ENCODE results near the gene ACR. TPM values are rescaled to one million over a fixed set of nuclear protein-coding genes. Genes with fewer than 3 reads are reported as not detected.
A peak's percentile ranks its signal among the peaks of the same experiment; 100 is the strongest.

The ACR gene
- total and polyA plus RNA-seq, 3 donors from 2014 or later = 49.5 to 181 (median 88.7) TPM

DNA sequence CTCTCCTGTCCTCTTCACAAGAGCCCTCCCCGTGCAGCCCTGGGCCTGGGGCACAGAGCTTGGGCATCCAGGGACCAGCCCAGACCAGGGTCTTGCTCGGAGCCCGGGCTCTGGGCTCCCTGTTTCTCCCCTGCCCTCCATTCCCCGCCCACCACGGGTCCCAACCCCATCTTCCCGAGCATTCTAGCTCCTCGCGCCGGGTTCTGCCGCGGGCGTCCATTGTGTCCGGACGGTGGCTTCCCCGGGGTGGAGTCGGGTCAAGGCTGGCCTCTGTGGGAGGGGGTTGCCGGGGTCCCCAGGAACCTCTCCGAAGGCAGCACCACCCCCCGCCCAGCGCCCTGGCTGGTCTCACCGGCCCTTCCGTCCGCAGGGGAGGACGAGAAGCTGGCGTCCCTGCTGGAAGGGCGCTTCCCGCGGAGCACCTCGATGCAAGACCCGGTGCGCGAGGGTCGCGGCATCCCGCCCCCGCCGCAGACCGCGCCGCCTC lies 18.1 kb upstream of the ACR start:
- TF ChIP-seq POLR2A (IDR thresholded peaks at IDR 0.05) = no peak
- TF ChIP-seq, protein P1, sequence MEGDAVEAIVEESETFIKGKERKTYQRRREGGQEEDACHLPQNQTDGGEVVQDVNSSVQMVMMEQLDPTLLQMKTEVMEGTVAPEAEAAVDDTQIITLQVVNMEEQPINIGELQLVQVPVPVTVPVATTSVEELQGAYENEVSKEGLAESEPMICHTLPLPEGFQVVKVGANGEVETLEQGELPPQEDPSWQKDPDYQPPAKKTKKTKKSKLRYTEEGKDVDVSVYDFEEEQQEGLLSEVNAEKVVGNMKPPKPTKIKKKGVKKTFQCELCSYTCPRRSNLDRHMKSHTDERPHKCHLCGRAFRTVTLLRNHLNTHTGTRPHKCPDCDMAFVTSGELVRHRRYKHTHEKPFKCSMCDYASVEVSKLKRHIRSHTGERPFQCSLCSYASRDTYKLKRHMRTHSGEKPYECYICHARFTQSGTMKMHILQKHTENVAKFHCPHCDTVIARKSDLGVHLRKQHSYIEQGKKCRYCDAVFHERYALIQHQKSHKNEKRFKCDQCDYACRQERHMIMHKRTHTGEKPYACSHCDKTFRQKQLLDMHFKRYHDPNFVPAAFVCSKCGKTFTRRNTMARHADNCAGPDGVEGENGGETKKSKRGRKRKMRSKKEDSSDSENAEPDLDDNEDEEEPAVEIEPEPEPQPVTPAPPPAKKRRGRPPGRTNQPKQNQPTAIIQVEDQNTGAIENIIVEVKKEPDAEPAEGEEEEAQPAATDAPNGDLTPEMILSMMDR (IDR thresholded peaks at IDR 0.05) = no peak
- no peaks in the 10 kb centered on the region for H3K36me3 ChIP-seq (ENCODE audit: low read depth, missing control alignments)
- H3K9me3 ChIP-seq = no peaks in the 10 kb centered on the region

DNA sequence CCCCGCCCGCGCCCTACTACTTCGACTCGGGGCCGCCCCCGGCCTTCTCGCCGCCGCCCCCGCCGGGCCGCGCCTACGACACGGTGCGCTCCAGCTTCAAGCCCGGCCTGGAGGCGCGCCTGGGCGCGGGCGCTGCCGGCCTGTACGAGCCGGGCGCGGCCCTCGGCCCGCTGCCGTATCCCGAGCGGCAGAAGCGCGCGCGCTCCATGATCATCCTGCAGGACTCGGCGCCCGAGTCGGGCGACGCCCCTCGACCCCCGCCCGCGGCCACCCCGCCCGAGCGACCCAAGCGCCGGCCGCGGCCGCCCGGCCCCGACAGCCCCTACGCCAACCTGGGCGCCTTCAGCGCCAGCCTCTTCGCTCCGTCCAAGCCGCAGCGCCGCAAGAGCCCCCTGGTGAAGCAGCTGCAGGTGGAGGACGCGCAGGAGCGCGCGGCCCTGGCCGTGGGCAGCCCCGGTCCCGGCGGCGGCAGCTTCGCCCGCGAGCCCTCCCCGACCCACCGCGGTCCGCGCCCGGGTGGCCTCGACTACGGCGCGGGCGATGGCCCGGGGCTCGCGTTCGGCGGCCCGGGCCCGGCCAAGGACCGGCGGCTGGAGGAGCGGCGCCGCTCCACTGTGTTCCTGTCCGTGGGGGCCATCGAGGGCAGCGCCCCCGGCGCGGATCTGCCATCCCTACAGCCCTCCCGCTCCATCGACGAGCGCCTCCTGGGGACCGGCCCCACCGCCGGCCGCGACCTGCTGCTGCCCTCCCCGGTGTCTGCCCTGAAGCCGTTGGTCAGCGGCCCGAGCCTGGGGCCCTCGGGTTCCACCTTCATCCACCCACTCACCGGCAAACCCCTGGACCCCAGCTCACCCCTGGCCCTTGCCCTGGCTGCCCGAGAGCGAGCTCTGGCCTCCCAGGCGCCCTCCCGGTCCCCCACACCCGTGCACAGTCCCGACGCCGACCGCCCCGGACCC lies 17.4 kb upstream of the ACR start:
- peak overlapping the region in 1 of 2 donors; percentile 31 for H3K4me3 ChIP-seq
- no peak for TF ChIP-seq POLR2A (IDR thresholded peaks at IDR 0.05)
- TF ChIP-seq, protein P1 (IDR thresholded peaks at IDR 0.05) = no peak
- H3K4me1 ChIP-seq = no peaks in the 10 kb centered on the region
- no peaks in the 10 kb centered on the region for H3K27me3 ChIP-seq
- no peaks in the 10 kb centered on the region for H3K36me3 ChIP-seq (ENCODE audit: low read depth, missing control alignments)
- H3K27ac ChIP-seq = no peak overlapping the region
- intact Hi-C loops (cut with DNase I; ENCODE audit: low total_unique reads) = no loop called here
- no peaks in the 10 kb centered on the region for H3K9me3 ChIP-seq
- DNase-seq = no peak
- WGBS, 2 donors = 32 to 46% methylated on average over 16 to 124 of the region's 132 CpGs

More for the DNA sequence above, 18.1 kb upstream of the ACR start:
- H3K4me1 ChIP-seq = no peaks in the 10 kb centered on the region
- 26 to 31% methylated on average over 20 to 40 of the region's 40 CpGs for WGBS, 2 donors
- no peak overlapping the region for H3K27ac ChIP-seq
- peak overlapping the region in 1 of 2 donors; percentile 31 for H3K4me3 ChIP-seq
- H3K27me3 ChIP-seq = no peaks in the 10 kb centered on the region
- intact Hi-C loops (cut with DNase I; ENCODE audit: low total_unique reads) = no loop called here
- no peak for DNase-seq

DNA sequence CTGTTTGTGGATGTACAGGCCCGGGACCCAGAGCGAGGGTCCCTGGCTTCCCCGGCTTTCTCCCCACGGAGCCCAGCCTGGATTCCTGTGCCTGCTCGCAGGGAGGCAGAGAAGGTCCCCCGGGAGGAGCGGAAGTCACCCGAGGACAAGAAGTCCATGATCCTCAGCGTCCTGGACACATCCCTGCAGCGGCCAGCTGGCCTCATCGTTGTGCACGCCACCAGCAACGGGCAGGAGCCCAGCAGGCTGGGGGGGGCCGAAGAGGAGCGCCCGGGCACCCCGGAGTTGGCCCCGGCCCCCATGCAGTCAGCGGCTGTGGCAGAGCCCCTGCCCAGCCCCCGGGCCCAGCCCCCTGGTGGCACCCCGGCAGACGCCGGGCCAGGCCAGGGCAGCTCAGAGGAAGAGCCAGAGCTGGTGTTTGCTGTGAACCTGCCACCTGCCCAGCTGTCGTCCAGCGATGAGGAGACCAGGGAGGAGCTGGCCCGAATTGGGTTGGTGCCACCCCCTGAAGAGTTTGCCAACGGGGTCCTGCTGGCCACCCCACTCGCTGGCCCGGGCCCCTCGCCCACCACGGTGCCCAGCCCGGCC lies 16.7 kb upstream of the ACR start:
- Histone ChIP-seq H3K27ac (no peak overlapping the region), H3K4me1 (no peaks in the 10 kb centered on the region), H3K9me3 (no peaks in the 10 kb centered on the region), H3K36me3 (ENCODE audit: low read depth, missing control alignments) (no peaks in the 10 kb centered on the region), H3K27me3 (no peaks in the 10 kb centered on the region), H3K4me3 (no peak overlapping the region)
- 76 to 85% methylated on average over 7 to 24 of the region's 32 CpGs for WGBS, 2 donors
- intact Hi-C loops (cut with DNase I; ENCODE audit: low total_unique reads) = no loop called here
- TF ChIP-seq, protein P1 (IDR thresholded peaks at IDR 0.05) = no peak
- no peak for TF ChIP-seq POLR2A (IDR thresholded peaks at IDR 0.05)
- DNase-seq = no peak

DNA sequence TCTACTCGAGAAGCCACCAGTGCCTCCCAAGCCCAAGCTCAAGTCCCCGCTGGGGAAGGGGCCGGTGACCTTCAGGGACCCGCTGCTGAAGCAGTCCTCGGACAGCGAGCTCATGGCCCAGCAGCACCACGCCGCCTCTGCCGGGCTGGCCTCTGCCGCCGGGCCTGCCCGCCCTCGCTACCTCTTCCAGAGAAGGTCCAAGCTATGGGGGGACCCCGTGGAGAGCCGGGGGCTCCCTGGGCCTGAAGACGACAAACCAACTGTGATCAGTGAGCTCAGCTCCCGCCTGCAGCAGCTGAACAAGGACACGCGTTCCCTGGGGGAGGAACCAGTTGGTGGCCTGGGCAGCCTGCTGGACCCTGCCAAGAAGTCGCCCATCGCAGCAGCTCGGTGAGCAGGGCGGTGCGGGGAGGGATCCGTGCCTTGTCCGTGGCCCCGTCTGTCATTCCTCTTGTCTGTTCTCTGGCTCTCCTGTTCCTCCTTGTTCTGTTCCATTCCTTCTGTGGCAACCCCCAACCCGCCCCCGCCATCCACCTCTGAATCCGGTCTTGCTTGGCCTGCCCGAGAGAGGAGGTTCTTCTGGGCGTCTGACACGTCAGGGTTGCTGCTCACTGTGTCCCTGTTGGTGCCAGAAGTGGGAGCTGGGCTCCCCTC lies 15.8 kb upstream of the ACR start:
- no peak overlapping the region for H3K4me3 ChIP-seq
- DNase-seq = no peak
- H3K9me3 ChIP-seq = no peaks in the 10 kb centered on the region
- H3K4me1 ChIP-seq = no peaks in the 10 kb centered on the region
- 95% methylated on average over 30 to 33 of the region's 33 CpGs for WGBS, 2 donors
- H3K27me3 ChIP-seq = no peaks in the 10 kb centered on the region
- TF ChIP-seq, protein P1 (IDR thresholded peaks at IDR 0.05) = no peak
- TF ChIP-seq POLR2A (IDR thresholded peaks at IDR 0.05) = no peak
- H3K36me3 ChIP-seq (ENCODE audit: low read depth, missing control alignments) = no peaks in the 10 kb centered on the region
- H3K27ac ChIP-seq = no peak overlapping the region
- intact Hi-C loops (cut with DNase I; ENCODE audit: low total_unique reads) = no loop called here

Measured in testis (tissue), 3 donors.